Measurements from ENCODE around the gene L3MBTL4.

Gene L3MBTL4

DNA sequence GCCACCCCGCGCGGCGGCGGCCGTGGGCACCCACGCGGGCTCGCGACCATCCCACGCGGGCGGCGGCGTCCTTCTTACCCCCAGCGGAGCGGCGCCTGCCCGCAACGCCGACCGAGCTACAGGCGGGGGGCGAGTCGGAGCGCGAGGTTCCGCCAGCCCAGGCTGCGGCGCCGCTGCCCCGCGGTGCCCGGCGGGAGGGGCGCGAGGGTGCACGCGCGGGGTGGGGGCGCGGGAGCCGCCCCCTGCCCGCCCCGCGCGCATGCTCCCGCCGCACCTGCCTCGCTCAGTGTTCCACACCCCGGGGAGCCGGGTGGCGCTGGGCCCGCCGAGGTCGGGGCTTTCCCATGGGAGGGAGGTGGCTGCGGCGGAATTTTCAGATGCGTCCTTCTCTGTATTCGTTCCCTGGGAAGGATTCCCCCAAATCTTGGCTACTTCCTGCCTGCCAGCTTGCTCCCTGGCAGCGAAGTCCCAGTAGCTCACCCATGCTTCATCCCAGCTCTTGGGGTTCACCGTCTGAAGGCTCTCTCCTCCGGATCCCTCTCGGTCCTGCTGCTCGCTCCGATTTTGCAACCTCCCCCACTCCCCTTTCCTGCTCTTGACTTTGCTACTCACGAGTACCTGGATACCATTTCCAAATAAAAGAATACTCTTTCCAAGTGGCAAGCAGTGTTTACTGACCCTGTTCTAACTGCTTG, at the start of gene L3MBTL4:
Gene L3MBTL4 (minus strand): TSS at position 189 of the 695 bp plus-strand sequence. CDS start 103,286 bp downstream, outside the sequence.
- DNase-seq (ENCODE audit: extremely low spot score, insufficient read length, low read depth) (no peak), FAIRE-seq (no peak)

- DNase-seq (ENCODE audit: extremely low spot score, insufficient read length, low read depth) (no peak), FAIRE-seq (no peak)
These were observed 37.5 kb upstream of the L3MBTL4 start for GRCh38 chr18:6452194-6452593.

DNA sequence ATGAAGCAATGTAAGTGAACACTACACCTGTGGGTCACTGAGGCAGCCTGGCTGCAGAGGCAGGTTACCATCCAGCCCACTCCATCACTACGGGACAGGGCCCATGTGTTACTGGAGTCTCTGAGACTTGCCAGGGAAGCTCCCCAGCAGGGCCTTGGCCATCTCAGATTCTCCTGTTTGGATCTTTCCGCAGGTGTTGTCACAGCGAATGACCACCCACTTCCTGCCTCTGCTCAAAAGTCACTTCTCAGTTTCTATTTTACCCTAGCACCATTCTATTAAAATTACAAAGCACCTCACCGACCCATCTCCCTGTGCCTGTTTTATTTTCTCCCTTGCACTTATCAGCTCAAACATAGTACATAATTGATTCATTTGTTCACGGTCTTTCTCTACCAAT, 34.5 kb upstream of the L3MBTL4 start:
- DNase-seq (ENCODE audit: extremely low spot score, insufficient read length, low read depth) (no peak), FAIRE-seq (no peak)

DNA sequence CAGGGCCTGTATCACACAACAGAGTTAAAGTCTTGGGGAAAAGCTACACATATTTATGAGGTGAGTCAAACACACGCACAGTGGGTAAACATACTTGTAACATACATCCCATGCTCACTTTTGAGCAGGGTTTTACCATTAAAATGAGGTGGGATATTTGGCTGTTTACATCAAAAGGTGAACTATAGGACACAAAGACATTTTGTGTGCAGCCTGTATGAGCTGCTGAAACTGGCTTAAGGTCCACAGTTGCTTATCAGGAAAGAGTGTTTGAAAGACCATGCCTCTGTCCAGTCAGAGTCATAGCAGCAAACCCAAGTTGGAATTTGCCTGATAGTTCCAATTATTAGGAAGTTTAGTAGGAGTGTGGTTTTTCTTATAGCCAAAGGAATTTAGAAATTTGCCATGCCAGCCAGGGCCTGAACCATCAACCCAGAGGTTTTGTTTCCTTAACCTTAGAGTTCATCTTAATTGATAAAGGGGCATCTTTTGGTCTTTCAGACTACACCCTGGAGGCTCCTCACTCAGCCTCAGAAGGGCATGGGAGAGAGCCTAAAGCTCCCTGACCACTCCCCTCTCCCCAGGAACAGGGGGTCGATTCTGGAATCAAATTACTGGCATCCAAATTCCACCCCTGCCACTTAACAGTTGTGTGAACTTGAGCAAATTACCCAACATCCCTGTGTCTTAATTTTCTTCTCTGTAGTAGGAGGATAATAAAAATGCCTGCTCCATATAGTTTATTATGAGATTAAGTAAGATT, 29.9 kb upstream of the L3MBTL4 start:
- DNase-seq (ENCODE audit: extremely low spot score, insufficient read length, low read depth) (no peak), FAIRE-seq (no peak)

DNA sequence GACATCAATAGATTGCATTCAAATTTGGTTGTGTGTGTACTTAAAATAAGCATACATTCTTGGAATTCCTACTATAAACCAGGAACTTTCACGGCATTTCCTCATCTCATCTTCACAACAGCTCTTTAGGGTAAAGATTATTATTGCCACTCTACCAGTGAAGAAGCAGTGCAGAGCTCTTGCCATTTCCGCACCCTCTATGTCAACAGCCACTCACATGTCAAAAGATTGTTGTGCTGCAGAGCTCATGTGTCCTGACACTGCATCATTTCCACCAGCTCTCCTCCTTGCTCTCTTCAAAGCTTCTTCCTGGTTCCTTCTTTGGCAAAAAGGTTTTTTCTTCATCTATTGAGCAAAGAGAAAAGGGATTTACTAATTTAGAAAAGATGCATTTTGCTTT, 26.5 kb upstream of the L3MBTL4 start:
- FAIRE-seq: no peak
- no peak for DNase-seq (ENCODE audit: extremely low spot score, insufficient read length, low read depth)

DNA sequence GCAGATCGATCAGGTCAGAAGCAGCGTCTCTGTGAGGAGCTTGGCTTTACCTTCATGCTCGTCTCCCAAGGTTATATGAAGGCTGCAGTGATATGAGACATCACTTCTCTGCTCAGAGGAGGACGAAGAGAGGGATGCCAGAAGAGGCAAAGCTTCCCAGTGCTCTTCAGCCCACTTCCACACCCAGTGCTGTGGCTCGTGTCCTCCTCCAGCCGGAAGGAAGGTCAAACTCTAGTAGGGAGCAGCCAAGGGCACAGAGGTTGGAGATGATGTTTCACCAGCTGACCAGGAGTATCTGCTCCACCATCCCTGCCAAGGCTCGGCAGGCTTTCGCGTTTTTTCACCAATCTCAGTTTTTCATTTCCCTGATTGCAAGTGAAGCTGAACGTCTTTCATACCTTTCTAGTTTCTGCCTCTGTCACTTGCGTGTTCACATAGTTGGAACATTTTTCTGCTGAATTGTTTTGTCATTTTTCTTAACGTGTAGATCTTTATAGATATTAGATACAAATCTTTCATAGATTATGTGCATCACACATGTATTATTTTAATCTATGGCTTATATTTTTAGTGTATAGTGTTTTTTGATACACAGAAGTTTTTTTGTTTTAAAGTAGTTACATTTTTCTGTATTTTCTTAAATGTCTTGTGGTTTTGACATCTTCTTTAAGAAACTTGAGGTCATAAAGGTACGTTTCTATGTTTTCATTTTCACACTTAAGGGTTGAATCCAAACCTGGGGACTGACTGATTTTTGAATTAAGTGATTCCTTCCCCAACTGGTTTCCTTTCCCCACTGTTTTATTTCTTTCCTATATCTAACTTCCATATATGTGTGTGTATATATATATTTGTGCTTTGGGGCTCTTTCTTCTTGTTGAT, 23.5 kb upstream of the L3MBTL4 start:
- FAIRE-seq (no peak), DNase-seq (ENCODE audit: extremely low spot score, insufficient read length, low read depth) (no peak)

DNA sequence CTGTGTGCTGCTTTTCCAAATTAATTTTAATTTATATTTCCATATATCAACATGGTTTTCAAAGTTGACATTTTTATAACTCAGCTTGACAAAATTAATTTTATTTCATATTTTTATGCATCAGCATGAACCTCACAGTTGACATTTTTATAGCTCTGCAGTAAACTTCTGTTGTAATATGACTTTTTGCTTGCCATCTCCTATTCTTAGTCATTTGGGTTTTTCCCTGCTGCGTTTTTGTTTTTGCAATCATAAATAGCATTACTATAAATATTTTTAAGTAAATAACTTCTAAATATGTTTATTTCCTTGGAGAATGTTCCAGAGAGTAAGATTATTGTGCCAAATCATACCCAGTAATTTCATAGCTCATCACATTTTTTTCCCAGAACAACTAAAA, 21.0 kb upstream of the L3MBTL4 start:
- FAIRE-seq (no peak), DNase-seq (ENCODE audit: extremely low spot score, insufficient read length, low read depth) (no peak)

- FAIRE-seq: no peak
- no peak for DNase-seq (ENCODE audit: extremely low spot score, insufficient read length, low read depth)
These were observed 20.4 kb upstream of the L3MBTL4 start for GRCh38 chr18:6434987-6435709.

DNA sequence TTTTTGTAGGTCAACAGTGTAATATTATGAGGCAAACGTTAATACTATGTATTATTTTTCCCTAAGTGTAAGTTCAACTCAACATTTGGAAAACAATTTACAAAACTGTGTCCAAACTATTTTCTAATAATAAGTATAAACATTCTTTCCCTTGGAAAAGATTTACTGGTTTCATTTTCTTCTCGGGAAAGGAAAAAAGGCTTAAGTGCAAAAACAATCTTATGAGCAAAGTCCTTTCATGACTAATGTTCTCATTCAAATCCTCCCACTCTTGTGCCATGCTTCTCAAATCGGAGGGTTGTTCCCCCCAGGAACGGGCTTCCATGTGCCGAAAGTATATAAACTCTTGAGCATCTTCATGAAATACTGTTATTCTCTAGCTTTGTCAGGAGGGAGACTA, 19.8 kb upstream of the L3MBTL4 start:
- DNase-seq (ENCODE audit: extremely low spot score, insufficient read length, low read depth) (no peak), FAIRE-seq (no peak)

DNA sequence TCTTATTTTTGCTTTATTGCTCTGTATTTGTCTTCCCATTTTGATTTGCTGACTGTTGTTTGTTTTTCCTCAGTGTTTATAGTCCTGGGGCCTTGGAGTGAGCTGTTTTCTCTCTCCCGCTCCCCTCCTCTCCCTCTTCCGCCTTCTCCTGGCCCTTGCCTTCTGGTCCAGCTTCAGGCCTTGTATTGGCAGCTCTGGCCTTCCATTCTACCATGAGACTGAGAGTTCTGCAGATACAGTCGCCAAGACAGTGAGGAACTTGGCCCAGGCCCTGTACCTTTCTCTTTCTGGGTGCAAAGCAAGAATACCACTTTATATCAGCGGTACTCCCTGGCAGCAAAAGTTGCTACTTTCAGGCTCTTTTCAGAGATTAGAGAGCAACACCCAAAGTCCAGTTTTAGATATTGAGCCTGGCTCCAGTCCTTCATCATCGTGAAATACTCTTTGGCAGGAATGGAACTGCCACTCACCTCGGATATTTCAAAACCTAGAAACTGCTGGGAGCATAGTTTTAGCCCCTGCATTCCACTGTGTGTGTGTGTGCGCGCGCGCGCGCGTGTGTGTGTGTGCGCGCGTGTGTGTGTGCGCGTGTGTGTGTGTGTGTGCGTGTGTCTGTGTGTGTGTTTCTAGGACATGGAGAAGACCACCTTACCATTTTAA, 17.1 kb upstream of the L3MBTL4 start:
- FAIRE-seq: no peak
- no peak for DNase-seq (ENCODE audit: extremely low spot score, insufficient read length, low read depth)

GRCh38 chr18:6428851-6429395, 14.2 kb upstream of the L3MBTL4 start:
- DNase-seq (ENCODE audit: extremely low spot score, insufficient read length, low read depth): no peak

GRCh38 chr18:6427286-6427685, 12.6 kb upstream of the L3MBTL4 start:
- DNase-seq (ENCODE audit: extremely low spot score, insufficient read length, low read depth) (no peak), FAIRE-seq (no peak)

More at GRCh38 chr18:6428851-6429395, 14.2 kb upstream of the L3MBTL4 start:
- no peak for FAIRE-seq

DNA sequence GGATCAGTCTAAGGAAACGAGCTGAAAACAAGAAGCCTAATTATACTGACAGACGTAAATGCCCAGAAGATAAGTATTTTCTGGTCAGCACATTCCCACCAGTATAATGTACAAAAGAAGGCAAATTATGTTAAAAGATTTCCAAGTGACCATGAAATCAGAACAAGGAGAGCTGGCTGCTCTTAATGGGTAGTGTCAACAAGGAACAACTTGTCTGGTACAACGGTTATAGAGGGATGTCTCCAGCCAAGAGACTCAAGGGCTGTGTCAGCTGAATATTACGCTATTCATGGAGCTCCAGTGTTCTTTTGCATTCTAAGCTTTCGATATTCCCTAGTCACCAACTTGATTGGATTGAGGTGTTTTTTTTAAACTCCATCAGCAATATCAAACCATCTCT, 8.6 kb upstream of the L3MBTL4 start:
- FAIRE-seq (no peak), DNase-seq (ENCODE audit: extremely low spot score, insufficient read length, low read depth) (no peak)

- FAIRE-seq: no peak
These were observed 491 bp downstream of the L3MBTL4 start for GRCh38 chr18:6414118-6414722.

GRCh38 chr18:6413579-6414117, 1.1 kb downstream of the L3MBTL4 start:
- DNase-seq (ENCODE audit: extremely low spot score, insufficient read length, low read depth): no peak
- no peak for FAIRE-seq

More at GRCh38 chr18:6414118-6414722, 491 bp downstream of the L3MBTL4 start:
- peak; percentile 42 for DNase-seq (ENCODE audit: extremely low spot score, insufficient read length, low read depth)

DNA sequence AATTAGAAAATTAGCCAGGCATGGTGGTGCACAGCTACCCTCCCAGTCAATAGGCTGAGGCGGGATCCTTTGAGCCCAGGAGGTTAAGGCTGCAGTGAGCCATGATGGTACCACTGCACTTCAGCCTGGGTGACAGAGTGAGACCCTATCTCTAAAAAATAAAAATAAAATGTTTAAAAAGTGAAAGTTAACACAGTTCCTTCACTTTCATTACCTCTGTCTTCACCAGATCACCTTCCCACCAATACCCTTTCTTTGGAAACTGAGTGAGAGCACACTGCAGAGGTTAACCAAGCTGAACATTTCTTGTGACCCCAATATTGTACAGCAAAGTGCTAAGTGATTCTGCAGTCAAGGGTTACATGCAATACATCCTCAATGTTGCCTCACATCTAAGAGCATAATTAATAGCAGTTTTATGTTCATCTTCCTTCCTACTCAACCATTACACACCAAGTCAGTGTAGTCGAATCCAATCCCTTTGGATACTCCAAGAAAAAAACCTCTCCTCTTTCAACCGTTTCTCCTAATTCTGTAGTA, 1.7 kb downstream of the L3MBTL4 start:
- FAIRE-seq: no peak

DNA sequence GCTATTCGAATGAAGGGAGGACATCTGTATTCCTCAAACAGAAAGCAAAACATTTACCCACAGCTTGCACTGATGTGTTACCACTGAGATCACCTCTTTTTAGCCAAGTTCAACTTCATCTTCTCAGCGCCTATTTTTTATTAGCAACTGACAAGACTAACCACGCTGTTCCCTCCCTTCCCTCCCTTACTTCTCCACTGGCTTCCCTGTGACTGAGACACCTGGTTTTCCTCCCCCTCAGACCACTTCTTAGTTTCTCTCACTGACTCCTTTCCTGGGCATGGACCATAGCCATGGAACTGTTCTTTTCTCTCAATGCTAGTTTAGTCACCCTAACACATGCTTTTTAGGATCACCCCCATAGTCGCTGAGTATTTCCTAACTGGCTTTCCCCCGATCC, 3.3 kb downstream of the L3MBTL4 start:
- DNase-seq (ENCODE audit: extremely low spot score, insufficient read length, low read depth): no peak
- FAIRE-seq: no peak

More for the DNA sequence above, 1.7 kb downstream of the L3MBTL4 start:
- DNase-seq (ENCODE audit: extremely low spot score, insufficient read length, low read depth): no peak

- DNase-seq (ENCODE audit: extremely low spot score, insufficient read length, low read depth) (no peak), FAIRE-seq (no peak)
These were observed 4.8 kb downstream of the L3MBTL4 start for GRCh38 chr18:6409933-6410332.

Measured in GM18507 (cell line).